ENCODE data around the gene ABCG8.

DNA sequence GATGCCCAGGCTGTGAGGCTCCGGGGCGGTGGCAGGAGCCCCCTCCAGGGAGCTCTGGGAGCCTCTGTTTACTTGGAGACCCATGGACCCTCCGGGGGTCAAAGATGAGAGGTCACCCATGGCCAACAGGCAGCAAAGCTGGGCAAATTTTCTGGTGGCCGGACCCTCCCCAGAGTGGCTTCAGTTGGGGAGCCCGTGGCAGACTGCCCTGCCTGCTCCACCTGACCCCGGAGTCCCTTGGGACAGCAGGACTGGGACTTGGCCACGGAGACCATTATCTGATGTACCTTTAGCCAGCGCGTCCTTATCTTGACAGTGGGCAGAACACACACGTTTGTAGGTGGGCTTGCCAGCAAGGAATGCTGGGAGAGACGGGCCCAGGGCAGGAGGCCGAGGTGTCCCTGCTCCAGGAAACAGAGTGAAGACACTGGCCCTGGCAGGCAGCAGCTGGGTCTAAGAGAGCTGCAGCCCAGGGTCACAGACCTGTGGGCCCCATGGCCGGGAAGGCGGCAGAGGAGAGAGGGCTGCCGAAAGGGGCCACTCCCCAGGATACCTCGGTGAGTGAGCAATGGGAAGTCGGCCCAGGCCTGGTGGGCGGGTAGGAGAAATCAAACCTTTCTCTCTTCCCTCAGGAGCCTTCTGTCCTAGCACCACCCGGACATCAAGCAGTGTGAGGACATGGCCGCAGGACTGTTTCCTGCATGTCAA is at the start of gene ABCG8, which contains the start of gene ABCG5:
- TF ChIP-seq CTCF (IDR thresholded peaks at IDR 0.05) (no peak), POLR2A (IDR thresholded peaks at IDR 0.05) (no peak)
